ENCODE measurements around the gene MAPK13.
"Not testable (repeated sequence)": the region's sequence is repeated elsewhere in the genome, so short reads cannot be mapped to it uniquely, and the experiment has no call there.

The MAPK13 gene

DNA sequence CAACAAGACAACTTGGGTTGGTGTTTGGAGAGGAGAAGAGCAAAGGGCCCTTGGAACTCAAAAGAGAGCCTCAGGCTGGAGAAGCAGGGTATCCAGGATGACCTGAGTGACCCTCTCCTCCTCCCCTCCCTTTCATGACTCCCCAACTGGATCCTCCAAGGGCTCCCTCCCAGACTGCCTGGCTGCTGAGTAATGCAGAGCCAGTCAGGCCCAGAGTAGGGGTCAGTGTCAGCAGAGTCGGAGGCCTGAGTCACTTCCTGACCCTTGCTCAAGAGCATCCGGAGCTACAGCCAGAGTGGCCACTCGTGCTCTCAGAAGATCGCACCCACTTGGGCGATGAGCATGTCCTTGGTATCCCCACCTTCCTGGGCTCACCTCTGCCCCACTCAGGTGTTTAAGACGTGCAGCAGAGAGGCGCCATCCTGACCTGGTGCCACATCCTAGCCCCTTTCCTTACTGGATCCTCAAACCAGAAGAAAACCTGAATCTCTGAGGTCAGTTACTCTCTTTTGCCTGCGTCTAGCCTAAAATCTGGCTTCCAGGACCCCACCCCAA lies 2.8 kb upstream of the MAPK13 start:
- DNase-seq (ENCODE audit: low spot score), result peak; percentile 90

DNA sequence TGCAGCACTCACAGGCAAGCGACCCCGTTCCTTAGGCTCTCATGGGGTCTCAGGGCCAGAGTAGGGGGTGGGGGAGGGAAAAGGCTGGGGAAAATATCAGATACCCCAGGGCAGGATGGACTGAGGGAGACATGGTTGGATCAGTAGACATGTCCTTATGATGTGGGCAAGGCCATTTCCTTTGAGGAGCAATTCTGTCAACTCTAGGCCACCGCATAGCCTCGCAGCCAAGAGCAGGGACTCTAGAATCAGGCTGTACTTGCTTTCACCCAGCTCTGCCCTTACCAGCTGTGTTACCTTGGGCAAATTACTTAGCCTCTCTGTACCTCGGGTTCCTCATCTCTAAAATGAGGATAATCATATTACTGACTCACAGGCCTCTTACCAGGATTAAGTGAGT lies 2.2 kb upstream of the MAPK13 start:
- DNase-seq (ENCODE audit: low spot score), result no peak

DNA sequence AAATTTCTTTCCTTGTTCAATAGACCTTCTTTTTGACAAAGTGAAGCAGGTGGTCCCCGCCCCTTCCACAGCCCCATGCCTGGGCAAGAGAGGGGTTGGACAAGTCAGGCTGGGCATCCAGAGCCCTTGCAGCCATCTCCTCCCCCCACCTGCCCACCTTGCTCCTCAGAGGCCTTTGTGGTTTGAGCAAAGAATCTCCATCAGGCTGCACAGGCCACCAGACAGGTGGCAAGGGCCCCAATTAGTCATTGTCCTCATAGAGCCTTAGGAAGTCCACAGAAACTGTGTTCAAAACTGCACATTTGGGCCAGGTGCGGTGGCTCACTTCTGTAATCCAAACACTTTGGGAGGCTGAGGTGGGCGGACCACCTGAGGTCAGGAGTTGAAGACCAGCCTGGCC lies 1.5 kb upstream of the MAPK13 start:
- DNase-seq (ENCODE audit: low spot score), result no peak

DNA sequence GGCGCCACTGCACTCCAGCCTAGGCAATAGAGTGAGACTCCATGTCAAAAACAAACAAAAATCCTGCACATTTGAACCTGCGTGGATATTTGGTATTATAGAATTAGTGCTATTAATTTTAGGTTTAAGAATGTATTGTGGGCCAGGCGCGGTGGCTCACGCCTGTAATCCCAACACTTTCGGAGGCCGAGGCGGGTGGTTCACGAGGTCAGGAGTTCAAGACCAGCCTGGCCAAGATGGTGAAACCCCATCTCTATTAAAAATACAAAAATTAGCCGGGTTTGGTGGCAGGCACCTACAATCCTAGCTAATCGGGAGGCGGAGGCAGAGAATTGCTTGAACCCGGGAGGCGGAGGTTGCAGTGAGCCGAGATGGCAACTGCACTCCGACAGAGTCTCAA lies 979 bp upstream of the MAPK13 start:
- not testable (repeated sequence) for DNase-seq (ENCODE audit: low spot score)

DNA sequence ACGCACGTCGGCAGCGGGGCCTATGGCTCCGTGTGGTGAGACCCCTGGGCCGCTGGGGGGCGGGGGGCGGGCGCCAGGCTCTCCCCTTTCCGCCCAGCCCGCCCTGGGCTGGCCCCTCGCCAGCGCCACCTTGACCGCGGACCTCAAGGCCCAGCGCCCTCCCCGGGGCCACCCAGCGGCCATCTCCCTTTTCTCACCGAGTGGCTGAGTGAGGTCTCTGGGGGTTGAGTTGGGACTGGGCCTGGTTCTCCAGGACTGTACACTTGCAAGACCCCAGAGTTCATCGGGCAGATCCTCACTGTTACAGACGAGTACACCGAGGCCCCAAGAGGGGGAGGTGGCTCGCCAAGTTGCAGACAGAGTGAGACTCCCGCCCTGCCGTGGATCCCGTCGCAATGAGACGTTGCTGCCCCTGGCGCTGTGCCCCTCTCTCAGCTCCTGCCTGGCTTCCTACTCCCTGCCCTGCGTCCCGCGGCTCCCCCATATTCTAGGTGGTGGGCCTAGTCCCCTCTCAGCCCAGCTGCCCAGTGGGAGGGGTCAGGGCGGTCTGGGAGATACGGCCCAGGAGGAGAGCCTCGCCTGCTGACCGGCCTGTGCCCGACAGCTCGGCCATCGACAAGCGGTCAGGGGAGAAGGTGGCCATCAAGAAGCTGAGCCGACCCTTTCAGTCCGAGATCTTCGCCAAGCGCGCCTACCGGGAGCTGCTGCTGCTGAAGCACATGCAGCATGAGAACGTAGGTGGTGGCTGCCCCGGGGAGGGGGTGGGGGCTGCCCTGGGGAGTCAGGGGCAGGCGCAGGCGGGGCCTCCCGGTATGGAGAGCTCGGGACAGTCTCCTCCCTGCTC lies 576 bp downstream of the MAPK13 start:
- peak; percentile 47 for DNase-seq (ENCODE audit: low spot score)

DNA sequence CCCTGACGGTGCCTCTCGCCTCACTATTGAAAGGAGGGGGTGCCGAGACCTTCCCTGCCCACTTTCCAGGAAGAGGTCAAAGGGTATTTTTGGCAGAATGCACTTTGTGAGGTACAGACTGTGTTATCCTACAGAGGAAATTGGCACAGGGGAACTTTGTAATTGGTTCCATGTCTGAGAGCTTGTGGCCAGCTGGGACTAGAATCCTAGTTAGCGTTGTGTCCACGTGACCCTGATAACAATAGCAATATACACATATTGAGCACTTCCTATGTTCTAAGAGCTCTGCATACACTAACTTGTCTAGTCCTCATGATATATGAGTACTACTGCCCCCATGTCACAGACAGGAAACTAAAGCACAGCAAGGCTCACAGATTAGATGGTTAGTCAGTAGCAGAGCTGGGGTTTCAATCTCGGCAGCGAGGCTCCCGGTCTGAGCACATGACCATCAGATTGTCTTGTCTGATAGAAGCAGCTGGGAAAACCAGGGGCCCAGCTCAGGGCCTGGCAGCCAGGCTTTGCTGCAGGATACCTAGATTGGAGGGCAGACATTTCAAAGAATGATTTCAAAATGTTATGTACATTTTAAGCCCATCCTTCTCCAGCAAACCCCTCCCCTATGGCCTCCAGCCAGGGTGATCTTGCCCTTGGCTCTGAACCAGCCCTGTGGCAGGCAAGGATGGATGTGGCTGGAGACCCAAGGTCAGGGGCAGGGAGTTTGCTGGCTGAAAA lies 1.4 kb downstream of the MAPK13 start:
- DNase-seq (ENCODE audit: low spot score), result peak; percentile 45

DNA sequence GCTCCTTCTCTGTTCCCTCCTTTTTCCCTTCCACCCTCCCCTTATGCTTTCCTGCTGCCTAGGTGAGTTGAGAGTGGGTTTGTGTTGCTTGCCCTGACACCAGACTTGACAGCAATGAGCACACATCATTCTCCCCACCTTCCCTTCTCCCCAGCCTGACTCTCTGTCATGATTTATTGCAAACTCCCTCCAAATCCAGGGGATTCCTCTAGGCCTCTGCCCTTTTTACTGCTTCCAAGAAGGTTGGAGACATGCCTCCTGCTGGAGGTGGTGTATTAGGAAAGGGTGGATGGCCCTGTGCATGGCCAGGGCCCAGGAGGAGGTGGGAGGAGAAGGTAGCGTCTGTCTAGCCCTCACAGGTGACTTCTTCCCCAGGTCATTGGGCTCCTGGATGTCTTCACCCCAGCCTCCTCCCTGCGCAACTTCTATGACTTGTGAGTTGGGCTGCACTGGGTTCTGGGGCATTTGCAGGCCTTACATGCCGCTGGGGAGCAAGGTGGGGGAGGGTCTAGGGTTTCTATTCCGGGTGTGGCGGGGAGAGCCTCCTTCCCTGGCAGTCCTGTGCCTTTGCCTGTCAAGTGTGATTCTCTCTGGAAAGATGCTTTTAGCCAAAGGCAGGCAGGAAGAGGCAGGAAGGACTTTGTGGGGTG lies 2.1 kb downstream of the MAPK13 start:
- no peak for DNase-seq (ENCODE audit: low spot score)

DNA sequence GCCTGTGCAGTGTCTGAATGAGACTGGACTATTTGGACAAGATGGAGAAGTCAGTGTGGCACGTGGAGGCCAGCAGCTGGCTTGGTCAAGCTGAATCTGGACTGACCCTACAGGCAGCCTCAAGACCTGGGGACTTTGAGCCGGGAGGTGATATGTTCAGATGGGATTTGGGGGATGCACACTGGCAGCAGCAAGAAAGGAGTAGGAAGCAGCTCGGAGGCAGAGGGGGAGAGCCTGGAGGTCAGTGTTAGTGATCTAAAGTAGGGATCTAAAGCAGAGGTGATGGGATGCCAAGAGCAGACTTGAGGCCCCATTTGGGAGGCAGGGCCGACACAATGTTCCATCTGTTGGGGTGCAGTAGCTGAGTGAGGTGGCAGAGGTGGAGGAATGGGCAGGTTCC lies 2.8 kb downstream of the MAPK13 start:
- DNase-seq (ENCODE audit: low spot score), result no peak

DNA sequence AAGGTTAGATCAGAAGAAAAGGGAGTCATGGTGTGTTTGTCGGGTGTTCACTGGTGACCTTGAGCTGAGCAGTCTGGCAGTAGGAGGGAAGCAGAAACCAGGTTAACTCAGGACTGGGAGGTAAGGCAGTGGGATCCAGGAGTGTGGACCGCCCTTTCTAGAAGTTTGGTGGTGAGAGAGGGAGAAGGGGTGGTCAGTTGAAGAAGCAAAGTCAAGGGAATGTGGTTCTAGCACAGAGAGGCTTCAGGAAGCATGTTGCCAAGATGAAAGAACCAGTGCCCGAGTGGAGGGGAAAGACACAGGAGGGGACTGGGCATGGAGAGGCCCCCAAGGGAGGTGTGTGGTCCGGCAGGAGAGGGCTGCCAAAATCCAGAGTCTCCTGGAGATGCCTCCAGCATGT lies 3.6 kb downstream of the MAPK13 start:
- DNase-seq (ENCODE audit: low spot score), result no peak

DNA sequence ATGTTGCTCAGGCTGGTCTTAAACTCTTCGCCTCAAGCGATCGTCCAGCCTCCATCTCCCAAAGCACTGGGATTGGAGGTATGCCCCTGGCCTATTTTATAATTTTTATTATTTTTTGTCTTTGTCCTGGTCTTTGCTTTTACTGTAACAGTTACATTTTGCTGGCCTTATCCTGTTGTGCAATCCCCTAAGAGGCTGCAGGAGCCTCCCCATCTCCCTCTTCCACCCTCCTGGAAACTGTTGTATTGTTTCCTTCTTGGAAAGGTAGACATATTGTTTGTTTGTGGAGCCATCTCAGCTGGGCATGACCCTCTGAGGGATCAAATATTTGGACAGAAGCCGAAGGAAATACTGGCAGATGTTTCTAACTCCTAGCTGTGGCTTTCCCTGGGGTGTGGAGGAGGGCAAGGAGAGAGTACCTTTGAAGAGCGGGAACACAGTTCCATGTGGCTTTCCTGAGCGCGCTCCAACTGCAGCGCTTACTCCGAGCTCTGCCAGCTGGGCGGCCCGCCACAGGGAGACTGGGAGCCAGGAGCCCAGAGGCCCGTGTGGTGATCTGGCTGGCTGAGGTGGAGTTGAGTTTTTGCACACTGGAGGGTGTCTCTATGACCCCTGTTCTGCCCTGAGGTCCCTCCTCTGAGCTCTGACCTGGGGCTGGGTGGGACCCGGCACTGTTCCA lies 4.9 kb downstream of the MAPK13 start:
- no peak for DNase-seq (ENCODE audit: low spot score)

DNA sequence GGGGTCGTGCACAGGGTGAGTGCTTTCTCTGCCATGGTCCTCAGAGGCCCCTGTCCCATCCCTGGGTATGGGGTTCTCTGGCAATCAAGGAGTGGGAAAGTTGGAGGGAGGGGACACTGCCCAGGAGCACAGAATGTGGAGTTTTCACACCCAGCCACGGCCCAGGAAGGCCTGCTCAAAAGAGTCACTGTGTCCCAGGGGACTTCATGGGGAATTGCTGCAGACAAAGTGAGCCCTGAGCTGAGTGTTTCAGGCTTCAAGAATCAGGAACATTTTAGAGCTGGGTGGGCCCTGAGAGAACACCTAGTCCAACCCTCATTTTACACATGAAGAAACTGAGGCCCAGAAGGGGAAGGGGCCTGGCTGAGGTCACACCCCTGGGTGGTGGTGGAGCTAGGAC lies 5.7 kb downstream of the MAPK13 start:
- no peak for DNase-seq (ENCODE audit: low spot score)

DNA sequence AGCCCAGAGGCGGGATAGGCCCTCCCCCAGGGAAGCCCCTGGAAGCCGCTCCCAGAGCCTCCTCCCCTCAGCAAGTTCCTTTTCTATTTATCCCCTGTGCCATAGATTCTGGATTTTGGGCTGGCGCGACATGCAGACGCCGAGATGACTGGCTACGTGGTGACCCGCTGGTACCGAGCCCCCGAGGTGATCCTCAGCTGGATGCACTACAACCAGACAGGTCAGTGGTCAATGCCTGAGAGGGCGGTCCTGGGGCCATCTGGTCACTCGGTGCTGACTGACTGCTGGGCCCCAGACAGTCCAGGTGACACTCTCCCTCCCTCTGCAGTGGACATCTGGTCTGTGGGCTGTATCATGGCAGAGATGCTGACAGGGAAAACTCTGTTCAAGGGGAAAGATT lies 6.2 kb downstream of the MAPK13 start:
- DNase-seq (ENCODE audit: low spot score), result no peak

DNA sequence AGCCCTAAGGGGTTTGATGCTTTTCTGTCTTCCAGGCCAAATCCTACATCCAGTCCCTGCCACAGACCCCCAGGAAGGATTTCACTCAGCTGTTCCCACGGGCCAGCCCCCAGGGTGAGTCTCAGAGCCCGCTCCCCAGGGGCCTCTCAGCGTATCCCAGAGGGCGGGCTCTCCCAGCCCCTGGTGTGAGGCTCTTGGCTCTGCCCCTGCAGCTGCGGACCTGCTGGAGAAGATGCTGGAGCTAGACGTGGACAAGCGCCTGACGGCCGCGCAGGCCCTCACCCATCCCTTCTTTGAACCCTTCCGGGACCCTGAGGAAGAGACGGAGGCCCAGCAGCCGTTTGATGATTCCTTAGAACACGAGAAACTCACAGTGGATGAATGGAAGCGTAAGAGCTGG lies 8.4 kb downstream of the MAPK13 start:
- DNase-seq (ENCODE audit: low spot score), result no peak

DNA sequence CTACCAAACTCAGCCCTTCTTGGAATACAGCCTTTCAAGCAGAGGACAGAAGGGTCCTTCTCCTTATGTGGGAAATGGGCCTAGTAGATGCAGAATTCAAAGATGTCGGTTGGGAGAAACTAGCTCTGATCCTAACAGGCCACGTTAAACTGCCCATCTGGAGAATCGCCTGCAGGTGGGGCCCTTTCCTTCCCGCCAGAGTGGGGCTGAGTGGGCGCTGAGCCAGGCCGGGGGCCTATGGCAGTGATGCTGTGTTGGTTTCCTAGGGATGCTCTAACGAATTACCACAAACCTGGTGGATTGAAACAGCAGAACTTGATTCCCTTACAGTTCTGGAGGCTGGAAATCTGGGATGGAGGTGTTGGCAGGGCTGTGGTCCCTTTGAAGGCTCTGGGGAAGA lies 9.1 kb downstream of the MAPK13 start:
- no peak for DNase-seq (ENCODE audit: low spot score)

DNA sequence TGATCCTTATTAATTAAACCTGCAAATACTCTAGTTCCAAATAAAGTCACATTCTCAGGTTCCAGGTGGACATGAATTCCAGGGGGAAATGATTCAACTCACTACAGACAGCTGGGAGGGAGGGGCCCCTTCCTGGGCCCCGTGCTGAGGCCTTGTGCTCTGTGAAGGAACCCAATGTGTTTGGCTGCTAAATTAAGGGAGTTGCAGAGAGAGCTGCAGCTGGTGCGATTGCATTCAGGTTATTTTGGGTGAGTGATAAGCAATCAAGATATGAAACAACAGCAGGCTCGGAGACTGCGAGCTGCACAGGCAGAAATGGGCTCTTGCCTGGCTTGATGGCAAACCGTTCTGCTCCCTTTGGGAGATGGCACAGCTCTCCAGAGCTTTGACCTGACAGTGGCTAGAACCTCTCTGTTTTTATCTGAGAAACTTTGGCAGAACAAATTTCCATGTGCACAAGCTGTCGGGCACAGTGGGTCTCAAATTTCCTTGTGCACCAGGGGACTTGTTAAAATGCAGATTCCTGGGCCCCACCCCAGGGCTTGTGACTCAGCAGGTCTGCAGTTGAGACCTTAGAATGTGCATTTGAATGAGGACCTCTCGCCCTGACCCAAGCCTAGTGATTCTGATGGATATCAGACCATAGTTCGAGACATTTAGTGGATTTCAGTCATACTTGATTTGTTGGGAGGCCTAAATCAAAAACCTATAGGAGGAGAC lies 9.8 kb downstream of the MAPK13 start:
- DNase-seq (ENCODE audit: low spot score), result no peak

DNA sequence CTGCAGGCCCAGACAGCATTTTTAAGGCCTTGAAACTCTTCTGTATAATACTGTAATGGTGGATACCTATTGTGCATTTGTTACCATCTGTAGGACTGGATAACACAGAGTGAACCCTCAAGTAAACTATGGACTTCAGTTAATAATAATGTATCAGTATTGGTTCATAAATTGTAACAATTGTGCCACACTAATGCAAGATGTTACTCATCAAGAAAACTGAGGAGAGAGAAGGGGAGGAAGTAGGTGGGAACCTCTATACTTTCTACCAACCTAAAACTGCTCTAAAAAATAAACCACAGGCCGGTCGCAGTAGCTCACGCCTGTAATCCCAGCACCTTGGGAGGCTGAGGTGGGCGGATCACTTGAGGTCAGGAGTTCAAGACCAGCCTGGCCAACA lies 10.8 kb downstream of the MAPK13 start:
- DNase-seq (ENCODE audit: low spot score), result no peak

DNA sequence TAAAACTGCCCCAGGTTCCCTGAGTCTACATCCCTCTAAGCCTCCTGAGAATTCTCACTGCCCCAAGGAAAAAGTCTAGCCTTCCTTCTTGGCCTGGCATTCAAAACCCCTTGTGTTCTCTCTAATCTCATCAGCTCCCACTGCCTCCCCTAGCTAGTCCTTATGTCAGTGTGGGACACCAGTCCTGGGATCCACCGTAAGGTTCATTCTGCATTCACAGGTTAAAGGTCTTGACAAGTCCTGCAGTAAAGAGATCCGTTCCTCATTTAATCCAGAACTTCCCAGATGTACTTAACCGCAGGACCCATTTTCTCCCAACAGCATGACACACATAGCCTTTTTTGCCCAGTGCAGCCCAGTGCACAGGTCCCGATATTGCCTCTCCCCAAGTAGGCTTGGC lies 11.6 kb downstream of the MAPK13 start:
- no peak for DNase-seq (ENCODE audit: low spot score)

DNA sequence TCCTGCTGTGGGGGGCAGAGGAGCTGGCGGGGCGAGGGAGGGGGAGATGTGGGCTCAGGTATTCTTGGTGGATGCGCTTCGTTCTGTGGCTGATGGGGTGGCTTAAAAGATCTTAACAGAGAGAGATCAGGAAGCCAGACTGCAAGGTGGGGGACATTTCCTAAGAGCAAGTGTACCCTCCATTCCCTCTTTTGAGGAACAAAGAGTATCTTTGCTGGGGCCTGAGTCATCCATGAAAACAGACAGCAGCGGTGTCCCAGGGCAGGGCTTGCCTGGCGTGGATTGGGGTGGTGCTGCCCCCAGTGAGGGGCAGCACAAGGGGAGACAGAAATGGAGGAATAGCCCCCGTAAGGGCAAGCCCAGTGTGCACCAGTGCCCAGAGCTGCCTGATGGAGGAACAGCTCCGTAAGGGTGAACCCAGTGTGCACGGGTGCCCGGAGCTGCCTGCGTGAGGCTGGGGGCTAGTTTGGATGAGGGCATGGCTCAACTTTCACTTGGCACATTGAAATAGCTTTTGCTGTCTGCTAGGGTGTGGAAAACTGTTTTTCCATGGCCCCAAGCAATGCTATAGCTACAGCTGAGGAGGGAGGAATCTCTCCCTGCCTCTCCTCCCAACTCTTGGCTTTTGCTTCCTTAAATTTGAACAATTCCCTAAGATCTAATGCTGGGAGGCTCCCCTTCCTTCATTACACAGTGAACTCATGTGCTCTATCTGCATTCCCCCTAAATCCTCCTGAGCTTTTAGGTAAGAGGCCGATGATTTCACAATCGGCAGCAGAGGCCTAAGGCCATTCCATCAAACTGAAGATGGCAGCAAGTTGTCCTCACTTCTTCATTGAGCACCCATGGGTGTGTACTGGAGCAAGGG lies 12.9 kb downstream of the MAPK13 start:
- DNase-seq (ENCODE audit: low spot score), result no peak

DNA sequence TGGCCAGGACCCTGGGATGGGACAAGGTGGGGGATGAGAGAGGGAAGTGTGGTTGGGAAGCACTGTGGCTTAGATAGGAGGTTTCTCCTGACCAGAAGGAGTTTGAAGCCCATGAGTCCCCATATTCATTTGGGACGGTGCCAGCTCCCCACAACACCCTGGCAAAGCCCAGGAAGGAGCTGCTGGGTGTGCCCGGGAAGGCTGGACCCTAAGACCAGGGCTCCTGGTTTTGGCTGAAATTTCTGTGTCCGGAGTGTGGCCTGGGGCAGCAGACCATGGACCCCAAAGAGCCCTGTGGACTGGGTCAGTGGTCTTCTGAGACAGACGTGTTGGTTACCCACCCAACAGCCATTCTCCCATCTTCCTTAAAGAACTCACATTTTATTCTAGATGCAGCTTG lies 15.2 kb downstream of the MAPK13 start:
- no peak for DNase-seq (ENCODE audit: low spot score)

DNA sequence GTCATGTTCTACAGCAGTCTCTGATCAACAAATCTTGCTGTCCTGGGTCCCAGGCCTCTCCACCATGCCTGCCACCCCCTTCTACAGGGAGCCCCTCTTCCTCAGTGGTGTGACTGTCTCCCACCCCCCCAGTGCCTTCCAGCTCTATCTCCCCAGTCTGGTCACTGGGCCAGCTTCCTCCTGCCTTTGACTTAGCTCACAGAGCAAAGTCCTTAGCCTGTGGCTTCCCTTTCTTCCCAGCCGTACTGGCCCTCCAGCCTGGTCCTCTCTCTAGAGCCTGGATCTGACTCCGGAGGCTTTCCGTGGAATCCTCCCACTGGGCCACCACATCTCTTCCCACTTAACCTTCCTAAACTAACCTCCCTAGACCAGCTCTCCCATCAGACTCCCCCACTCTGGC lies 17.0 kb downstream of the MAPK13 start:
- no peak for DNase-seq (ENCODE audit: low spot score)

DNA sequence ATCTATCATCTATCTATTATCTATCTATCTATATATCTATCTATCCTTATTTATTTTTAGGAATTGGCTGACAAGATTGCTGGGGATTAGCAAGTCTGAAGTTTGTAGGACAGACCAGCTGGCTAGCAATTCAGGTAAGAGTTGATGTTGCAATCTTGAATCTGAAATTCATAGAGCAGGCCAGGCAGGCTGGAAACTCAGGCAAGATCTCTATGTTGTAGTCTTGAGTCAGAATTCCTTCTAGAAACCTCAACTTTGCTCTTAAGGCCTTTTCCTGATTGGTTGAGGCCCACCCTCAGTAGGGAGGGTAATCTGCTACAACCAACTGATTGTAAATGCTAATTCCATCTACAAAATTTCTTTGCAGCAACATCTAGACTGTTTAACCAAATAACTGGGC lies 19.2 kb downstream of the MAPK13 start:
- DNase-seq (ENCODE audit: low spot score), result no peak
